Spleen (tissue), 11 donors: ENCODE results near the gene ADGRL3. TPM values are rescaled to one million over a fixed set of nuclear protein-coding genes. Genes with fewer than 3 reads are reported as not detected.

Experiments
- DNase-seq: peaks from one replicate; pipeline ENCODE4 v3.0.0-alpha.2; 2020
- H3K27ac ChIP-seq, 8 donors: fragments of 200-600 bp; sonication (generic) in 7 of 8; 1 replicate in 4 of 8; 2 replicates in 4 of 8; pipeline versions ENCODE4 v1.5.0 to v1.8.0; 2016 to 2021; ENCODE audit warnings: inconsistent platforms in 4 of 8, mild to moderate bottlenecking in 4 of 8, moderate library complexity in 1 of 8
- H3K27me3 ChIP-seq, 7 donors: fragments of 200-600 bp; sonication (generic) in 6 of 7; replicated peaks in 1 of 7; 1 replicate in 4 of 7; 2 replicates in 3 of 7; pipeline versions ENCODE4 v1.5.0 to v1.8.0; 2016 to 2021; ENCODE audit warnings: inconsistent platforms in 3 of 7, mild to moderate bottlenecking in 1 of 7
- H3K36me3 ChIP-seq, 6 donors: fragments of 200-600 bp; sonication (generic) in 5 of 6; 1 replicate in 4 of 6; 2 replicates in 2 of 6; pipeline versions ENCODE4 v1.5.0 to v1.8.0; 2016 to 2021; ENCODE audit warnings: inconsistent platforms in 2 of 6
- H3K4me1 ChIP-seq, 6 donors: fragments of 200-600 bp; sonication (generic) in 5 of 6; 1 replicate in 3 of 6; 2 replicates in 3 of 6; pipeline versions ENCODE4 v1.5.0 to v1.8.0; 2016 to 2021; ENCODE audit warnings: inconsistent platforms in 3 of 6
- H3K4me3 ChIP-seq, 8 donors: fragments of 200-600 bp; sonication (generic) in 7 of 8; 1 replicate in 4 of 8; 2 replicates in 4 of 8; pipeline versions ENCODE4 v1.5.0 to v1.8.0; 2016 to 2021; ENCODE audit warnings: inconsistent platforms in 4 of 8, mild to moderate bottlenecking in 4 of 8, moderate library complexity in 2 of 8
- H3K9me3 ChIP-seq, 8 donors: fragments of 200-600 bp; sonication (generic) in 7 of 8; 1 replicate in 4 of 8; 2 replicates in 4 of 8; pipeline versions ENCODE4 v1.5.0 to v1.8.0; 2016 to 2021; ENCODE audit warnings: inconsistent platforms in 4 of 8
- CTCF ChIP-seq, 11 experiments: fragments of 200-600 bp in 7 of 11; fragments of 450-650 bp in 4 of 11; sonication (generic) in 4 of 11; IDR thresholded peaks in 8 of 11; conservative IDR thresholded peaks in 3 of 11; 1 replicate in 7 of 11; 2 replicates in 4 of 11; pipeline versions ENCODE4 v1.4.0 to v1.8.0; 2016 to 2021; ENCODE audit warnings: antibody characterized with exemption in 11 of 11, inconsistent platforms in 4 of 11, mild to moderate bottlenecking in 1 of 11
- POLR2A ChIP-seq, 3 donors: fragments of 450-650 bp; IDR thresholded peaks; one replicate each; pipeline ENCODE4 v1.5.1; 2017; ENCODE audit warnings: antibody characterized with exemption in 3 of 3, mild to moderate bottlenecking in 1 of 3
- POLR2AphosphoS5 ChIP-seq, 3 donors: sonication (generic); formaldehyde crosslinking; IDR thresholded peaks; one replicate each; pipeline ENCODE4 v1.5.1; 2017; ENCODE audit warnings: antibody characterized with exemption in 3 of 3
- WGBS, 5 donors: extraction: QIAGEN DNeasy Blood & Tissue Kit in 3 of 5; methylation state at CpG; one replicate each; pipeline versions ENCODE4 v1.1.5 to v1.1.7; 2013 to 2018; 5-methylcytosine and 5-hydroxymethylcytosine counted together
- intact Hi-C: fragments of 100-400 bp; cut with DNase I; formaldehyde crosslinking; loops from one replicate; pipeline ENCODE4 v1.15.0; 2023; ENCODE audit warnings: low total_unique reads
- polyA plus RNA-seq, 3 donors: library from polyadenylated mRNA; stranded (reverse); fragments of 200-250 nt; gene quantifications; one replicate each; pipeline ENCODE4 v1.2.1, GENCODE V29; 2013
- total RNA-seq, 7 donors: library from RNA; depleted of rRNA in 3 of 7; stranded (reverse); fragments of >200 nt in 3 of 7; fragmentation: NEBNext Ultra II Directional in 4 of 7; extraction: Animal tissue kit (Norgen Biotek cat#: 25700) in 4 of 7; gene quantifications; one replicate each; pipeline versions ENCODE4 v1.1.0 to v1.2.1, GENCODE V29; 2016 to 2021
- donor health status: healthy with polysubstance abuse.
- donor health status: DM: no; HTN: no; CAD: no; lungs with moderate emphysema.
- donor health status: DM: no; HTN: no; CAD: no.
- donor health status: Bipolar disorder and iron deficiency.
- donor health status: healthy.
- donor health status: DM: no; HTN: no; CAD: no.
- donor health status: DM: yes; HTN: yes; CAD: no.

ADGRL3 gene
- total and polyA plus RNA-seq, 10 donors, result 0.09 to 0.92 (median 0.46) TPM; not detected in 1

GRCh38 chr4:61555789-61556188 lies 355.7 kb downstream of the ADGRL3 start:
- TF ChIP-seq CTCF (IDR thresholded peaks at IDR 0.05 in 8 of 11, conservative IDR thresholded peaks at IDR 0.05 in 3 of 11) (no peak), POLR2A (IDR thresholded peaks at IDR 0.05) (no peak), POLR2AphosphoS5 (IDR thresholded peaks at IDR 0.05) (no peak)
- Histone ChIP-seq H3K27me3 (no peaks in the 10 kb centered on the region), H3K4me3 (no peak overlapping the region), H3K27ac (no peak overlapping the region), H3K9me3 (no peaks in the 10 kb centered on the region), H3K4me1 (no peaks in the 10 kb centered on the region), H3K36me3 (no peaks in the 10 kb centered on the region)
- no peak for DNase-seq
- intact Hi-C loops, result no loop called here
- WGBS, 5 donors, result 45 to 79% (median 69%) methylated on average over 3 of the region's 3 CpGs

GRCh38 chr4:61556277-61556676 lies 356.2 kb downstream of the ADGRL3 start:
- no peaks in the 10 kb centered on the region for H3K36me3 ChIP-seq
- H3K9me3 ChIP-seq, result no peaks in the 10 kb centered on the region
- H3K4me1 ChIP-seq, result no peaks in the 10 kb centered on the region
- TF ChIP-seq POLR2A (IDR thresholded peaks at IDR 0.05) (no peak), POLR2AphosphoS5 (IDR thresholded peaks at IDR 0.05) (no peak), CTCF (IDR thresholded peaks at IDR 0.05 in 8 of 11, conservative IDR thresholded peaks at IDR 0.05 in 3 of 11) (no peak)
- intact Hi-C loops, result no loop called here
- DNase-seq, result no peak
- H3K27me3 ChIP-seq, result no peaks in the 10 kb centered on the region
- 66 to 81% (median 78%) methylated on average over 1 of the region's 1 CpG for WGBS, 5 donors
- H3K27ac ChIP-seq, result no peak overlapping the region
- no peak overlapping the region for H3K4me3 ChIP-seq

GRCh38 chr4:61559396-61559795 lies 359.3 kb downstream of the ADGRL3 start:
- Histone ChIP-seq H3K4me1 (no peaks in the 10 kb centered on the region), H3K9me3 (peaks cover 0 to 18% (median 2%) of the 10 kb centered on the region in 8 donors), H3K4me3 (no peak overlapping the region), H3K36me3 (no peaks in the 10 kb centered on the region), H3K27me3 (no peaks in the 10 kb centered on the region), H3K27ac (no peak overlapping the region)
- WGBS, 5 donors, result 75 to 87% (median 82%) methylated on average over 3 of the region's 3 CpGs
- DNase-seq, result no peak
- intact Hi-C loops, result no loop called here
- TF ChIP-seq POLR2AphosphoS5 (IDR thresholded peaks at IDR 0.05) (no peak), CTCF (IDR thresholded peaks at IDR 0.05 in 8 of 11, conservative IDR thresholded peaks at IDR 0.05 in 3 of 11) (no peak), POLR2A (IDR thresholded peaks at IDR 0.05) (no peak)

GRCh38 chr4:61561028-61561427 lies 360.9 kb downstream of the ADGRL3 start:
- intact Hi-C loops, result no loop called here
- no peak overlapping the region for H3K4me3 ChIP-seq
- DNase-seq, result no peak
- no peaks in the 10 kb centered on the region for H3K27me3 ChIP-seq
- H3K9me3 ChIP-seq, result peaks cover 0 to 20% (median 5%) of the 10 kb centered on the region in 8 donors
- H3K36me3 ChIP-seq, result no peaks in the 10 kb centered on the region
- H3K27ac ChIP-seq, result no peak overlapping the region
- H3K4me1 ChIP-seq, result no peaks in the 10 kb centered on the region
- TF ChIP-seq CTCF (IDR thresholded peaks at IDR 0.05 in 8 of 11, conservative IDR thresholded peaks at IDR 0.05 in 3 of 11) (no peak), POLR2AphosphoS5 (IDR thresholded peaks at IDR 0.05) (no peak), POLR2A (IDR thresholded peaks at IDR 0.05) (no peak)
